Left kidney (tissue), 8 donors: ENCODE data around the gene FTSJ1. TPM values are rescaled to one million over a fixed set of nuclear protein-coding genes. Genes with fewer than 3 reads are reported as not detected.
"Not testable (repeated sequence)": the region's sequence is repeated elsewhere in the genome, so short reads cannot be mapped to it uniquely, and the experiment has no call there.

Experiments used
- DNase-seq: peaks from one replicate; pipeline ENCODE4 v3.0.0-alpha.2; 2013
- long read RNA-seq, 8 donors: transcript quantifications; one replicate each; lab custom pipeline, GENCODE V29; 2026
- polyA plus RNA-seq: library from polyadenylated mRNA; unstranded; fragments of 120-200 nt; gene quantifications from one replicate; pipeline ENCODE4 v1.2.1, GENCODE V29; 2013; ENCODE audit not compliant: insufficient read length

FTSJ1 gene, protein sequence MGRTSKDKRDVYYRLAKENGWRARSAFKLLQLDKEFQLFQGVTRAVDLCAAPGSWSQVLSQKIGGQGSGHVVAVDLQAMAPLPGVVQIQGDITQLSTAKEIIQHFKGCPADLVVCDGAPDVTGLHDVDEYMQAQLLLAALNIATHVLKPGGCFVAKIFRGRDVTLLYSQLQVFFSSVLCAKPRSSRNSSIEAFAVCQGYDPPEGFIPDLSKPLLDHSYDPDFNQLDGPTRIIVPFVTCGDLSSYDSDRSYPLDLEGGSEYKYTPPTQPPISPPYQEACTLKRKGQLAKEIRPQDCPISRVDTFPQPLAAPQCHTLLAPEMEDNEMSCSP
- 40.4 TPM for polyA plus RNA-seq
- long read RNA-seq, donor 1, partial matches to known transcripts, result 0 of 3 reads
- long read RNA-seq, donor 1, other reads (novel, unspliced or antisense), result 0 of 3 reads
- long read RNA-seq, donor 2, partial matches to known transcripts, result 0 of 3 reads
- long read RNA-seq, donor 2, other reads (novel, unspliced or antisense), result 0 of 3 reads
- long read RNA-seq, donor 3, result 0 reads
- long read RNA-seq, donor 4, result 0 reads
- long read RNA-seq, donor 5, transcript FTSJ1-202 (13 exons, 1,892 nt), result major isoform, 5 of 6 reads
- long read RNA-seq, donor 5, partial matches to known transcripts, result 0 of 6 reads
- long read RNA-seq, donor 5, other reads (novel, unspliced or antisense), result 0 of 6 reads
- long read RNA-seq, donor 6, partial matches to known transcripts, result 0 of 3 reads
- long read RNA-seq, donor 6, other reads (novel, unspliced or antisense), result 0 of 3 reads
- long read RNA-seq, donor 7, partial matches to known transcripts, result 0 of 4 reads
- long read RNA-seq, donor 7, other reads (novel, unspliced or antisense), result 0 of 4 reads
- long read RNA-seq, donor 8, partial matches to known transcripts, result 0 of 2 reads
- long read RNA-seq, donor 8, other reads (novel, unspliced or antisense), result 0 of 2 reads

DNA sequence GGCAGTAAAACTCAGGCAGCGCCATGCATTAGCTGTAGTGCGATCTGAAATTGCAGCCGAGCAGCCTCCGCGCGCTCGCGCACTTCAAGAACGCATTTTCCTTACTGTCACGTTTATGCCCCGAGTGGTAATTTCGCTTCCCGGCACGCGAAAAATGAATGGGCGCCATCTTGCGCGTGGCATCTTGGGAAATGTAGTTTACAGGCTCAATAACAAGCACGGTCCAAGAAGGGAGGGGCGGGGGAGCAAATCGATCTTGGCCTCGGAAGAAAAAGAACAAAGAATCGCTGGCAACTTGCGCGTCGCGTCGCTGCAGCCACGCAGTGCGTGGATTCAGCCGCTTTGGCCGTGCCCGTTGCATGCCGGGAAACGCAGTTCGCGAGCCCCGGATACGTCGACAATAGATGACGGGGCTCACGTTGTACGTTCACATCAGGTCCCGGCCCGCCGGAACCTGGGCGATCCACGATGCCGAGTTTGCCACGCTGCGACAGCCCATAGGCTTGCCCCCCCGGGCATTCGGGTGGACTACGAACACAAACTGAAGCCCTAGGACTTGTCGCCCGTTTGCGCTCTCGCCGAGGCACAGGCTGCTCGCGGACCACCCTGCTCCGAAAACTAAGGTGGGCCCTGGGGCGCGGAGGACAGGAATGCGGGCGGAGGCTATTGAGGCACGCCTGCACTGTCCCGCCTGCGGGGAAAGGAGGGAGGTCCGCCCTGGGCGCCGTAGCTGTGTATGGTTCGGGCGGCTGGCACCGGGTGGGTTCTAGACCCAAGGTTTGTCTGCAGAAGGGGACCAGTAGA, at the start of gene FTSJ1:
Gene FTSJ1 (plus strand): TSS at position 426 of the 804 bp plus-strand sequence. CDS start 1,849 bp downstream, outside the sequence.
- peak; percentile 74 for DNase-seq

DNA sequence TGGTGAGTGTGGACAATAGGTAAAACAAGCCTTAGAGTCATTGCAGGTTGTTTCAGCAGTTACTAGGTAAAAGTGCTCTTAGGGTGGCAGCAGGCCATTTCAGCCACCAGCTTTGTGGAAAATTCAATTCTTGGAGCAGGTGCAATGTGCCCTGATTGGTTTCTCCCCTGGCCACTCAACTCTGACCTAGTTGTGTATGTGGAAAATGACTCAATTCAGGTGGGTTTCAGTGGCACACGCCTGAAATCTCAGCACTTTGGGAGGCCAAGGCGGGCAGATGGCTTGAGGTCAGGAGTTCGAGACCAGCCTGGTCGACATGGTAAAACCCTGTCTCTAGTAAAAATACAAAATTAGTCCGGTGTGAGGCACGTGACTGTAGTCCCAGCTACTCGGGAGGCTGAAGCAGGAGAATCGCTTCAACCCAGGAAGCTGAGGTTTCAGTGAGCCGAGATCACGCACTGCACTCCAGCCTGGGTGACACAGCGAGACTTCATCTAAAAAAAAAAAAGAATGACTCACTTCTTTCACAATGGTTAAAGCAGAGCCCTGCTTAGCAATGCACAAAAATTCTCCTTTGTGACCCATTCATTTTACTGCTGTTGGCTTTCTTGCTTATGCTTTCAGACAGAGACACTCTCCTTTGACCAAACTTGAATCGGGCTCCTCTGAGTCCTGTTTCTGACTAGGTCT, 48.8 kb upstream of the FTSJ1 start:
- DNase-seq, result not testable (repeated sequence)

DNA sequence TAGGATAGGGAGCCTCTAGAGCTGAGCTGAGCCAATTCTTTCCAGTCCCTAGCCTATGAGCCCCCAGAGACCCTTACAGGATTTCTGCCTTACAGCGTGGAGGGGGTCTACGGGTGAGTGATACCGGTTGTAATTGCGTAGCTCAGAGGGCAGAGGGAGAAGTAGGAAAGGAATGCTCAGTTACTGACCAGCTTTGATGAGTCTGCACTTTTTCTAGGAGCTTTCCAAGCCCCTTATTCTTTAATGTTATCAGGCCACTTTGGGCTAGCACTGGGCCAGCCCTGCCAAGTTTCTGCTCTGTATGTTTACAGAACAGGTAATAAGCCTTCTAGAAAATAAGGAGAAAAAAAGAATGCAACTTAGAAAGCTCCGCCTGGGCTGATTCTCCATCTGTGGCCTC, 46.4 kb upstream of the FTSJ1 start:
- DNase-seq, result not testable (repeated sequence)

DNA sequence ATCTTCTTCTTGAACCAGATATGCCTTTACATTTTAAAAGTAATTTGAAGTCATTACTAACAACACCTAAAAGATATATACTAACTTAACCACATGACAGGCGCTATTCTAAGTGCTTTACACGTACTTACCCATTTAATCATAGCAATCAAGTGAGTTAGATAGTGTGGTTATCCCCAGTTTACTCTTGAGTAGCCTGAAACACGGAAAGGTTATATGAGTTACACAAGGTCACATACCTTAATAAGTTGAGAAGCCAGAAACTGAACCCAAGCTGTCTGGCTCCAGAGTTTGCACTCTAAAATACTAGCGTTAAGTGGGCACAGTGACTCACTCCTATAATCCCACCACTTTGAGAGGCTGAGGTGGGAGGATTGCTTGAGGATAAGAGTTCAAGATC, 45.8 kb upstream of the FTSJ1 start:
- DNase-seq, result not testable (repeated sequence)

DNA sequence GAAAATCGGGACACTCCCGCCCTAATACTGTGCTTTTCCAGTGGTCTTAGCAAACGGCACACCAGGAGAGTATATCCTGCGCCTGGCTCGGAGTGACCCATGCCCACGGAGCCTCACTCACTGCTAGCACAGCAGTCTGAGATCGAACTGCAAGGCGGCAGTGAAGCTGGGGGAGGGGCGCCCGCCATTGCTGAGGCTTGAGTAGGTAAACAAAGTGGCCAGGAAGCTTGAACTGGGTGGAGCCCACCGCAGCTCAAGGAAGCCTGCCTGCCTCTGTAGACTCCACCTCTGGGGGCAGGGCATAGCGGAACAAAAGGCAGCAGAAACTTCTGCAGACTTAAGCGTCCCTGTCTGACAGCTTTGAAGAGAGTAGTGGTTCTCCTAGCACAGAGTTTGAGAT, 42.3 kb upstream of the FTSJ1 start:
- DNase-seq, result not testable (repeated sequence)

DNA sequence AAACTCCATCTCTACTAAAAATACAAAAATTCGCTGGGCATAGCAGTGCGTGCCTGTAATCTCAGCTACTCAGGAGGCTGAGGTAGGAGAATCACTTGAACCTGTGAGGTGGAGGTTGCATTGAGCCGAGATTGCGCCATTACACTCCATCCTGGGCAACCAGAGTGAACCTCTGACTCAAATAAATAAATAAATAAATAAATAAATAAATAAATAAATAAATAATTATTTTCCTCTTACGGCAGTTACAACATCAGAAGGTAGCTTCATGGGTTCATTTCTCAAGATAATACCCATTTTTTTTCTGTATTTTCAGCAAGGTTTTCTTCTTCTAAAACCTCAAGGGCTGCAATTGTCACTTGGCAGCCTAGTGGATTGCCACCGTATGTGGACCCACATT, 28.8 kb upstream of the FTSJ1 start:
- not testable (repeated sequence) for DNase-seq

DNA sequence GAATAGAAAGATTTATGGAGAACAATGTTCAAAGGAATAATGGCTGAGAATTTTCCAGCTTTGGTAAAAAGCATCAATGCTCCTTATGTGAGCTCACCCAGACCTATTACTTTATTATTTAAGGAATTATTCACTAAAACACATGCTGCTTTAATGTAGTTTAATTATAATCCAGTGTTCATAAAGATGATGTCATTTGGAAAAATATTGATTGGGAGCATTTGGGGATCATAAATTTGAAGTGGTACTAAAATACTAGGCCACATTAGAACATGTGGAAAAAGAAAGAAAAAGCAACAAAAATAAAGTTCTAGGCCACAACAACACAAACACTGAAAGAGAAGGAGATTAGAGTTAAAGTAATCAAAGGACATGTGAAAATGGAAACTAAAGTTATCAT, 25.9 kb upstream of the FTSJ1 start:
- DNase-seq, result no peak

DNA sequence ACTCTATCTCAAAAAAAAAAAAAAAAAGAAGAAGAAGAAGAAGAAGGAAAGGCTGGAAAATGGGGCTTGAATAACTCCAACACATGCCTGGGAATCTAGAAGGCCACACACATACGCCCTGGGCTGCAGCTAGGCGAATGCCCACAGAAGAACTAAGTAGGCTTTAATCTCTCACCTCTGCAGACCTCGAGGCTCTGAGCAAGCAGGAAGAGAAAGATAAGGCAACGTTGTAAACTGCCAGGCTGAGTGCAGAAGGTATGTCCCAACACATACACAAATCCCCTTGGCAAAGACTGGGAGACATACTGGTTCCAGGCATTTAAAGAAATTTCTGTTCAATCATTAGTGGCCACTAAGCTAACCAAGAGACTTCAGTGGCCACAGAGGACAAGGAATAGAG, 24.3 kb upstream of the FTSJ1 start:
- no peak for DNase-seq

DNA sequence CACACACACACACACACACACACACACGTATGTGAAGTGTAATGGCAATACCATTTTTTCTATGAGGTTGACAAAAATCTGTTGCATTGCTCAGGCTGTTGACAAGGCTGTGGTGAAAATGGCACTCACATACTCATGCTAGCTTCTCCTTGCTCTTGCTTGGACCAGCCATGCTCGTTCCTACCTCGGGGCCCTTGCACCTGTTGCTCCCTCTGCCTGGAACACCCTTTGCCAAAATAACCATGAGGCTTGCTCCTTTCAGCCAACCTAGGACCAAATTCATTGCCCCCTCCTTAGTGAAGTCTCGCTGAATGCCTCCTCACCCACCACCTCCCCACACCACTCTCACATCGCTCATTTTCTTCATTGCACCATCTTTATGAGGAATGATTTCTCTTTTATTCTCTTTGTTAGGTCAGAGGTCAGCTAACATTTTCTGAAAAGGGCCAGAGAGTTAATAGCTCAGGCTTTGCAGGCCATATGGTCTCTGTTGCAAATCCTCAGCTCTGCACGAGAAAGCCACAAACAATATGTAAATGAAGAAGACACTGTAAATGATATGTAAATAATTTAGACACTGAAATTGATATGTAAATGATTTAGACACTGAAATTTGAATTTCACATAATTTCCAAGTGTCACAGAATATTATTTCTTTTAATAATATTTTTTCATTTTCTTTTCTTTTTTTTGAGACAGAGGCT, 19.2 kb upstream of the FTSJ1 start:
- DNase-seq, result no peak

DNA sequence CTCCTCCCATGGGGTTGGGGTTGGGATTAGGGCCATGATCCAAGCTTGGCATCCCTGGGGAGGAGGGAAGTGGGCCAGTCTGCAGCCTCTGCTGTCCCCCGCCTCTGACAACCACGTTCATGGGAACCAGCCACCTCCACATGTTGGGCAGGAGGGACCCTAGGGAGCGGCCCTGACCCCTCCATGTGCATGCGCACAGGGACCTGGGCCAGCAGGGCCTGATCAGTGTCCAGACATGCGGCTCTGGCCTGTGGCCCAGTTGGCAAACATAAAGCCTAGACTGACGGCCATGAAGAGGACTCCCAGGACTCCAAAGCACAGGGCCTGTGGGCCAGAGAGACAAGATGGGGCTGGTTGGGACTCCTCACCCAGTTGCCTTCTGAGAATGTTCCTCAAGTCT, 17.3 kb upstream of the FTSJ1 start:
- DNase-seq, result no peak

DNA sequence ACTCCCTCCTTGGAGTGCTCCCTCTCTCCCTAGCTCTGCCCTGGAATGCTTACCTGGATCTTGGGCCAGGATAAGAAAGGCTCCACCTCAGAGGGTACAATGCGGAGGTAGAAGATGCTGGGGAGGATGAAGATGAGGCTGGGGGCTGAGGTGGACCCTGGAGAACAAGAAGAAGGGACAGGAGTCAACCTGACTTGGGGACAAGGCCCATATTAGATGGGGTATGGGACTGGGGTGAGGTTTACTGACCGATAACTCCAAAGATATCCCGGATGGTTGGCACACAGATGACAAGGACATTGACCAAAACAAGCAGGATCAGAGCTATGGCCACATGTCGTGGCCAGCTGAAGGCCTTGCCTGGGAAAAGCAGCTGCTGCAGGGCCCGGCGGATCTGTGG, 16.5 kb upstream of the FTSJ1 start:
- DNase-seq, result no peak

DNA sequence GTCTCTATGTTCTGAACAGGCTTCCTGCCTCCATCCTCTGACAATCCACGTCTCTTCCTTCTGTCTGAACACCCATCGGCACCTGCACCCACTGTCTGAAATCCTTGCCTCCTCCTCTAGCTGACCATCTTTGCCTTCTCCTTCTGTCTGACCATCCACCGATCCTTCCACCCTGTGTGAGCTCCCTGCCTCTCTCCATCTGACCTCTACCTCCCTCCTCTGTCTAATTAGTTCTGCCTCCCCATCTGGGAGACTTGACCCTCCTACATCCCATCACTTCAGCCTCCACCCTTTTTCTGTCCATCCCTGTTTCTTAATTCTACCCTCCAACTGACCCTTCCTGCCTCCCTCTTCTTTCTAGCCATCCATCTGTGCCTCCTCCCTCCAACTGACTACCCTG, 16.0 kb upstream of the FTSJ1 start:
- DNase-seq, result no peak

DNA sequence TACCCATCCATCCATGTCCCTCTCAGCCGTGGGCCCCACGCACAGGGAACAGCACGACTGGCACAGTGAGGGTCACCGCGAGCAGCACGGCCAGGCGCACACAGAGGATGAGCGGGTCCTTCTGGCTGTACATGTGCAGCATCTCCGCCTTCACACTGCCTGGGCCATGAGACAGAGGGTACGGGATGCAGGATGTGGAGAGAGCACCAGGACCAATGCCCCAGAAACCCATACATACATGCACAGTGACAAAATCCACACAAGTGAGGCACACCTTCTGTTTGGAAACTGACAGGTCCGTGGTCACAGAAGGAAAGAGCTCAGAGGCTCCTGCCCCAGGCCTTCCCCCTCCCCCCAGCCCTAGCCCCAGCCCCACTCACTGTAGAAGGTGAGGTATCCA, 15.4 kb upstream of the FTSJ1 start:
- DNase-seq, result no peak

DNA sequence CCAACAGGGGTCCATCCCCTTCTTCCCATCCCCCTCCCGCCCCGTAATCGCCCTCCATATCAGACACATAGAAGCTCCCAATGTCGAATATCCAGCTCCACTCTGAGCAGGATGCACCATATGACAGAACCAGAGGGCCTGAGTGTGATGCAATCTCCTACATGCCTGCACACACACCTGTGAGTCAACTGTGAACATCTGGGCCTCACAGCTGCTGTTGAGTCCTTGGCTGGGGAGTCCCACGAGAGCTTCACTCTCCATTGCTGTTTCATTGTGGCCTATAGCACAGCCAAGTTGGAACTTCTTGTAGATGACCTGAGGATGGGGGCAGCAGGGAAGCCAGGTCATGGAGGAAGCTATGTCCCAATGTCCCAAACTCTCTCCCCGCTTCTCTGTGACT, 14.2 kb upstream of the FTSJ1 start:
- no peak for DNase-seq

DNA sequence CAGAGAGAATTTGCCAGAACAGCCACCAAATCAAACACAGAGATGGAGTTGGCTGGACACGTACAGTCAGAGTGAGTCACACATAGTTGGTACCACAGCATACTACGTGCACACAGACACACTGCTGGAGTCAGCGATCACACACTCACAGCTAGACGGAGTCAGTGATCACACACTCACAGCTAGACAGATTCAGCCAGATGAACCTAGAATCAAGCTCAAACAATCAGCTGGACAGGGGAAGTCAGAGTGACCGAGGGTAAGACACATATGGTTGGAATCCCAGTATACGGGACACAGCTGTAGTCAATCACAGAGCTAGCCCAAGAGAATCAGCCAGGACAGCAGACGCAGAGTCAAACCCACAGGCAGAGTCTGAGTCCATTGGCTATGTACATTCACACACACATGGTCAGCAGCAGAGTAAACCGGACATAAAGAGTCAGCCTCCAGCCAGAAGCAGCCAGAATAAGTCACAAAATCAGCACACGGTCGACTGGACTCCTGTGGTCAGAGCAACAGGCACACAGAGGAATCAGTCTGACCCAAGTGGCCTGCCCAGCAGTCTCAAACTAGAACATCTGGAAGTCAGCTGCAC, 10.6 kb upstream of the FTSJ1 start:
- DNase-seq, result no peak

DNA sequence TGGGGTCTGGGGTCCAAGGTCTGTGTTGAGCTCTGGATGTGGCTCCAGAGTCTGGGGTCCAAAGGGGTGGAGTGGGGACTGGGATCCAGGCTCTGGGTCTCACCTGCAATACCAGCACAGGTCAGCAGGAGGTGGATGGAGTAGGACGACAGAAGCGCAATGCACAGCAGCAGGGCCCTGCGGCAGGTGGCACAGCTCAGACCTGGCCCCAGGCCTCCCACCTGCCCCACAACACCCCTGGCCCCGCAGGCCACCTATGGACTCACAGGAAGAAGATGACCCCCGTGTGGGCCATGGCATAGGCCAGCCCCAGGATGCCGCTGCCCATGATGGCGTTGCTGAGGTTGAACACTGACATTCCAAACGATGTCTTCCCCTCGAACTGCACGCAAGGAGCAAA, 9.3 kb upstream of the FTSJ1 start:
- no peak for DNase-seq

DNA sequence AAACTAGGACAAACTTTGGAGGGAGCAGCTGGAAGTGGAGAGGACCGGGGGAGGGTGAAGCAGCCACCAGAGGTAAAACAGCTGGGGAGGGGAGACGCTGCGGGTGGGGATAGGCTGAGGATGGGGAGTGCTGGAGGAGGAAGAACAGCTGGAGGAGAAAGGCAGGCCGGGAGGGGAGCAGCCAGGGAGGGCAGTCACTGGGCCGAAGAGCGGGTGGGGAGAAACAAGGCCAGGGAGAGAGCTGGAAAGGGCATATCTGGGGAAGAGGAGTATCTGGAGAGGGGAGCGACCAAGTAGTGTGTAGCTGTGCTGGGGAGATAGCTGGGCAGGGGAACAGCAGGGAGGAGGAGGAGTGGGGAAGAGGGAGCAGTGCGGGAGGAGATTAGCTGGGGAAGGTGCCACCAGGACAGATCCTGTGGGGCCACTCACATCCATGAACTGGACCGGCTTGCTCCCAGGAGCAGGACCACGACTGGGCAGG, 8.7 kb upstream of the FTSJ1 start:
- DNase-seq, result no peak

DNA sequence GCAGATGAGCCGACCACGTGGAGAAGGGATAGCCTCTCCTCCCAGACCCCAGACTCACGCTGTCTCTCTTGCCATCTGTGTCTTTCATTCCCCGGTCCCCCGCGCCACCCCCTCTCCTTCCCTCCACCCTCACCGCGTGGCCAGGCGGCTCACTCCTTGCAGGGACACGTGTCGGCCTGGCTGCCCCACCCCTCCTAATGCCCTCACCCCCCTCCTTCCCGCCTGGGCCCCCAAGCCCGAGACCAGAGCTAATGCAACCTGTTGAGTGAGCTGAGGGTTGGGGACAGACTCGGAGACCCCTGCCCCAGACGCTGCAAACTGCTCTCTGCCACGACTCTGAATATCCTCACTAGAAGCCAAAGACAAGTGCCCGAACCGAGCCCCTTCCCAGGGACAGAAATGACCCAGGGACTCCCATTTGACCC, 7.7 kb upstream of the FTSJ1 start:
- no peak for DNase-seq

DNA sequence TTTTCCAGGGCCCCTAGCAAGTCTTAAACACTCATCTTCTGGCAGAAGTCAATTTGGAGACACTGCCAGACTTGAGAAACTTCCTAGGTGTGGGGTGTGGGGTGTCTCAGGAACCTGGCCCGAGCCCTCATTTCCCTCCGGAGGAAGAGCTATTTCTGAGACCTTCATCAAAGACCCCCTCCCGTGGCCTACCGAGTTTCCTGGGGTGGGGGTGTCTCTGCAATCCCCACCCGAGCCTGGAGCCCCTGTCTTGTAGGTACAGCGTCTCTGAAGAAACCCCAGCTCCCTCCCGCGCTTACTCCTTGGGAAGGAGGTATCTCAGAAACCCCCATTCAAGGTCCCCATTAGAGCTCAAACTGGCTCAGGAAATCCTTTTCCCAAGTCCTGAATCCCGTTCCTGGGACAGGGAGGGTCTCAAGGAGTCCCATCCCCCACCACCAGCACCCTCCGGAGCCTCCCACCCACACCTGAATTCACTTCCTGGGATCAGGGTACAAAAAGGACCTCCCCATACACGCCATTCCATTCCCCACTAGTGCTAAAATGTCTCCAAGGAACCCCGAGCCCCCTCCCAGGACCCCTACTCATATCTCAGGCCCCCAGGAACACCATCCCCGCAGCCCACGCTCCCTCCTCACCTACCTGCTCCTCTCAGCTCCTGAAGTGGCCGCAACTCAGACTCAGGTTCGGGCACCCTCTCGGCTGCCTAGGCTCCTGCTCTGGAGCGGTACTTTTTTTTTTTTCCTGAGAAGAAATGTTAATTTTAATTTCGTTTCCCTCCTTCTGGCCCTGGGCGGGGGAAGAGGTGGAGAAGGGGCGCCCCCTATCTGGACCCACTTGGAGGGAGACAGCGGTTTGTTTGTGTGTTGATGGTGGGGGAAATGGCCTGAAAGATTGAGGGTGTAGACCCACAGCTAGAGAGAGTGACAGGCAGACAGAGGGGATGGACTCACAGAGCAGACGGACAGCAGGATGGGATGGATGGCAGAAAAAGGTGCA, 7.0 kb upstream of the FTSJ1 start:
- no peak for DNase-seq
